ENCODE results near the gene SFXN5.

SFXN5 gene

GRCh38 chr2:72950558-72951255 lies 120.8 kb downstream of the SFXN5 start:
- TF ChIP-seq NFIC (IDR thresholded peaks at IDR 0.05), result no peak
- TF ChIP-seq TCF12 (IDR thresholded peaks at IDR 0.05; ENCODE audit: low read depth), result no peak
- no peak for TF ChIP-seq FOXM1 (IDR thresholded peaks at IDR 0.05; ENCODE audit: borderline replicate concordance, low read depth)
- TF ChIP-seq MAX (IDR thresholded peaks at IDR 0.05), result no peak
- no peak for TF ChIP-seq EP300 (IDR thresholded peaks at IDR 0.05; ENCODE audit: borderline replicate concordance)
- TF ChIP-seq CEBPB (IDR thresholded peaks at IDR 0.05), result no peak
- no peak for TF ChIP-seq TEAD4 (IDR thresholded peaks at IDR 0.05)
- TF ChIP-seq, protein P1, sequence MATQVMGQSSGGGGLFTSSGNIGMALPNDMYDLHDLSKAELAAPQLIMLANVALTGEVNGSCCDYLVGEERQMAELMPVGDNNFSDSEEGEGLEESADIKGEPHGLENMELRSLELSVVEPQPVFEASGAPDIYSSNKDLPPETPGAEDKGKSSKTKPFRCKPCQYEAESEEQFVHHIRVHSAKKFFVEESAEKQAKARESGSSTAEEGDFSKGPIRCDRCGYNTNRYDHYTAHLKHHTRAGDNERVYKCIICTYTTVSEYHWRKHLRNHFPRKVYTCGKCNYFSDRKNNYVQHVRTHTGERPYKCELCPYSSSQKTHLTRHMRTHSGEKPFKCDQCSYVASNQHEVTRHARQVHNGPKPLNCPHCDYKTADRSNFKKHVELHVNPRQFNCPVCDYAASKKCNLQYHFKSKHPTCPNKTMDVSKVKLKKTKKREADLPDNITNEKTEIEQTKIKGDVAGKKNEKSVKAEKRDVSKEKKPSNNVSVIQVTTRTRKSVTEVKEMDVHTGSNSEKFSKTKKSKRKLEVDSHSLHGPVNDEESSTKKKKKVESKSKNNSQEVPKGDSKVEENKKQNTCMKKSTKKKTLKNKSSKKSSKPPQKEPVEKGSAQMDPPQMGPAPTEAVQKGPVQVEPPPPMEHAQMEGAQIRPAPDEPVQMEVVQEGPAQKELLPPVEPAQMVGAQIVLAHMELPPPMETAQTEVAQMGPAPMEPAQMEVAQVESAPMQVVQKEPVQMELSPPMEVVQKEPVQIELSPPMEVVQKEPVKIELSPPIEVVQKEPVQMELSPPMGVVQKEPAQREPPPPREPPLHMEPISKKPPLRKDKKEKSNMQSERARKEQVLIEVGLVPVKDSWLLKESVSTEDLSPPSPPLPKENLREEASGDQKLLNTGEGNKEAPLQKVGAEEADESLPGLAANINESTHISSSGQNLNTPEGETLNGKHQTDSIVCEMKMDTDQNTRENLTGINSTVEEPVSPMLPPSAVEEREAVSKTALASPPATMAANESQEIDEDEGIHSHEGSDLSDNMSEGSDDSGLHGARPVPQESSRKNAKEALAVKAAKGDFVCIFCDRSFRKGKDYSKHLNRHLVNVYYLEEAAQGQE (IDR thresholded peaks at IDR 0.05; ENCODE audit: low read depth), result no peak
- TF ChIP-seq CREB1 (IDR thresholded peaks at IDR 0.05; ENCODE audit: low read depth), result no peak
- no peak for TF ChIP-seq TAF1 (IDR thresholded peaks at IDR 0.05; ENCODE audit: low read depth)
- no peak for TF ChIP-seq USF1 (IDR thresholded peaks at IDR 0.05)
- no peak for TF ChIP-seq EGR1 (IDR thresholded peaks at IDR 0.05)
- TF ChIP-seq YY1 (IDR thresholded peaks at IDR 0.05; ENCODE audit: low read depth), result no peak
- no peak for TF ChIP-seq ZBTB7A (IDR thresholded peaks at IDR 0.05; ENCODE audit: low read depth)
- TF ChIP-seq RAD21 (IDR thresholded peaks at IDR 0.05; ENCODE audit: low read depth), result no peak

DNA sequence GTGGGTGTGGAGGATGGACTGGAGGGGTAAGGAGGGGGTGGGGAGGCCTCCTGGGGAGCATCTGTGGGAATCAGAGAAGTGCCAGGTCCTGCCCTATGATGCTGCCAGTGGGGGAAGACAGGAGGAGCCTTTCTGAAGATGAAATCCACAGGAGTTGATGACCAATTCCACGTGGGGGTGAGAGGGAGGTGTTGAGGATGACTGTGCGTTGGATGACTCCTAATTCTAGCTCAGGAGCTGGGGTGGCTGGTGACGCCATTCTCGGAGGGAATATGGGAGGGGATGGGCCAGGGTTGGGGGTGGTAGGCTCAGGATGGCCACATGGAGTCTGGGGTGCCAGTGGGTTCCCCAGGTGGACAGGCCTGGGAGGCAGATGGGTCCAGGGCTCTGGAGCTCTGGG lies 121.9 kb downstream of the SFXN5 start:
- TF ChIP-seq CEBPB (IDR thresholded peaks at IDR 0.05) (no peak), TCF12 (IDR thresholded peaks at IDR 0.05; ENCODE audit: low read depth) (no peak), NFIC (IDR thresholded peaks at IDR 0.05) (no peak), YY1 (IDR thresholded peaks at IDR 0.05; ENCODE audit: low read depth) (no peak), MAX (IDR thresholded peaks at IDR 0.05) (no peak), TAF1 (IDR thresholded peaks at IDR 0.05; ENCODE audit: low read depth) (no peak), RAD21 (IDR thresholded peaks at IDR 0.05; ENCODE audit: low read depth) (no peak), EP300 (IDR thresholded peaks at IDR 0.05; ENCODE audit: borderline replicate concordance) (no peak), FOXM1 (IDR thresholded peaks at IDR 0.05; ENCODE audit: borderline replicate concordance, low read depth) (no peak), EGR1 (IDR thresholded peaks at IDR 0.05) (no peak), ZBTB7A (IDR thresholded peaks at IDR 0.05; ENCODE audit: low read depth) (no peak), CREB1 (IDR thresholded peaks at IDR 0.05; ENCODE audit: low read depth) (no peak), TEAD4 (IDR thresholded peaks at IDR 0.05) (no peak), USF1 (IDR thresholded peaks at IDR 0.05) (no peak)
- TF ChIP-seq, protein P1 (IDR thresholded peaks at IDR 0.05; ENCODE audit: low read depth), result no peak

DNA sequence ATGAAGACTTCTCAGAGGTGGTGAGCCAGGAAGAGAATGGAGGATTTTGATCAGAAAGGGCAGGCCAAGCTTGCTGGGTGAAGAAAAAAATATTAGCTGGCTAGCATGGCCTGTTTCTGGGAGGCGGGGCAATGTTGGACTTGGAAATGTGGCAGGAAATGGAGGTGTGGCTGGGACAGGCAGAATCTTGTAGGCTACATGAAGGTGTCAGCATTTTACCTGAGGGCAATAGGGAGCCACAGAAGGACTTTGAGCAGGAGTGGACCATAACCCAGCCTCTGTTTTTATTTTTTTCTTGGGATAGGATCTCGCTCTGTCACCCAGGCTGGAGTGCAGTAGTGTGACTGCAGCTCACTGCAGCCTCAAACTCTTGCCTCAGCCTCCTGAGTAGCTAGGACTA lies 122.5 kb downstream of the SFXN5 start:
- no peak for TF ChIP-seq EGR1 (IDR thresholded peaks at IDR 0.05)
- no peak for TF ChIP-seq USF1 (IDR thresholded peaks at IDR 0.05)
- no peak for TF ChIP-seq EP300 (IDR thresholded peaks at IDR 0.05; ENCODE audit: borderline replicate concordance)
- TF ChIP-seq TAF1 (IDR thresholded peaks at IDR 0.05; ENCODE audit: low read depth), result no peak
- no peak for TF ChIP-seq TCF12 (IDR thresholded peaks at IDR 0.05; ENCODE audit: low read depth)
- no peak for TF ChIP-seq CEBPB (IDR thresholded peaks at IDR 0.05)
- TF ChIP-seq RAD21 (IDR thresholded peaks at IDR 0.05; ENCODE audit: low read depth), result no peak
- no peak for TF ChIP-seq ZBTB7A (IDR thresholded peaks at IDR 0.05; ENCODE audit: low read depth)
- TF ChIP-seq YY1 (IDR thresholded peaks at IDR 0.05; ENCODE audit: low read depth), result no peak
- no peak for TF ChIP-seq MAX (IDR thresholded peaks at IDR 0.05)
- no peak for TF ChIP-seq CREB1 (IDR thresholded peaks at IDR 0.05; ENCODE audit: low read depth)
- TF ChIP-seq, protein P1 (IDR thresholded peaks at IDR 0.05; ENCODE audit: low read depth), result no peak
- no peak for TF ChIP-seq NFIC (IDR thresholded peaks at IDR 0.05)
- no peak for TF ChIP-seq FOXM1 (IDR thresholded peaks at IDR 0.05; ENCODE audit: borderline replicate concordance, low read depth)
- TF ChIP-seq TEAD4 (IDR thresholded peaks at IDR 0.05), result no peak
